ENCODE results near the gene SEC11A.
A peak's percentile ranks its signal among the peaks of the same experiment; 100 is the strongest.
"Not testable (repeated sequence)": the region's sequence is repeated elsewhere in the genome, so short reads cannot be mapped to it uniquely, and the experiment has no call there.

Gene SEC11A

GRCh38 chr15:84654689-84655453 is 61.1 kb downstream of the SEC11A start:
- Histone ChIP-seq H3K36me3 (ENCODE audit: control insufficient read depth in 2 of 2, insufficient read depth in 2 of 2, low read length in 2 of 2) (peaks cover 7 to 9% of the 10 kb centered on the region in 2 donors), H3K9me3 (ENCODE audit: control insufficient read depth in 2 of 2, low read length in 2 of 2) (no peaks in the 10 kb centered on the region), H3K27ac (ENCODE audit: low read length) (peak overlapping the region; percentile 84), H3K27me3 (ENCODE audit: control insufficient read depth in 1 of 2, insufficient read depth in 2 of 2, low read length in 2 of 2) (no peaks in the 10 kb centered on the region), H3K4me3 (ENCODE audit: low read length in 2 of 2) (peak overlapping the region; percentile 98 to 99), H3K9ac (ENCODE audit: low read length in 2 of 2) (peak overlapping the region; percentile 96 to 99), H3K4me1 (ENCODE audit: control insufficient read depth, insufficient read depth, low read length) (peaks cover 37% of the 10 kb centered on the region)

GRCh38 chr15:84653910-84654688 is 61.8 kb downstream of the SEC11A start, which contains the start of gene WDR73:
TSS of gene WDR73 (minus strand) at chr15:84654283. CDS start at chr15:84654274, 9 bp downstream.
- H3K27me3 ChIP-seq (ENCODE audit: control insufficient read depth in 1 of 2, insufficient read depth in 2 of 2, low read length in 2 of 2): no peaks in the 10 kb centered on the region
- H3K4me3 ChIP-seq (ENCODE audit: low read length in 2 of 2): peak within 1 kb of the TSS; percentile 98 to 99
- no peaks in the 10 kb centered on the region for H3K9me3 ChIP-seq (ENCODE audit: control insufficient read depth in 2 of 2, low read length in 2 of 2)
- H3K36me3 ChIP-seq (ENCODE audit: control insufficient read depth in 2 of 2, insufficient read depth in 2 of 2, low read length in 2 of 2): peaks cover 10 to 13% of the 10 kb centered on the region in 2 donors
- H3K4me1 ChIP-seq (ENCODE audit: control insufficient read depth, insufficient read depth, low read length): peaks cover 38% of the 10 kb centered on the region
- H3K9ac ChIP-seq (ENCODE audit: low read length in 2 of 2): peak within 1 kb of the TSS; percentile 96 to 99
- peak within 1 kb of the TSS; percentile 84 for H3K27ac ChIP-seq (ENCODE audit: low read length)

GRCh38 chr15:84653584-84653909 is 62.4 kb downstream of the SEC11A start:
- peak overlapping the region; percentile 96 to 99 for H3K9ac ChIP-seq (ENCODE audit: low read length in 2 of 2)
- H3K27ac ChIP-seq (ENCODE audit: low read length): peak overlapping the region; percentile 84
- H3K27me3 ChIP-seq (ENCODE audit: control insufficient read depth in 1 of 2, insufficient read depth in 2 of 2, low read length in 2 of 2): no peaks in the 10 kb centered on the region
- H3K9me3 ChIP-seq (ENCODE audit: control insufficient read depth in 2 of 2, low read length in 2 of 2): no peaks in the 10 kb centered on the region
- H3K4me3 ChIP-seq (ENCODE audit: low read length in 2 of 2): peak overlapping the region; percentile 98 to 99
- H3K4me1 ChIP-seq (ENCODE audit: control insufficient read depth, insufficient read depth, low read length): peaks cover 33% of the 10 kb centered on the region
- H3K36me3 ChIP-seq (ENCODE audit: control insufficient read depth in 2 of 2, insufficient read depth in 2 of 2, low read length in 2 of 2): peaks cover 12 to 18% of the 10 kb centered on the region in 2 donors

- Histone ChIP-seq H3K4me3 (ENCODE audit: low read length in 2 of 2) (no peak overlapping the region), H3K36me3 (ENCODE audit: control insufficient read depth in 2 of 2, insufficient read depth in 2 of 2, low read length in 2 of 2) (peaks cover 44 to 46% of the 10 kb centered on the region in 2 donors), H3K9ac (ENCODE audit: low read length in 2 of 2) (no peak overlapping the region), H3K27ac (ENCODE audit: low read length) (no peak overlapping the region), H3K9me3 (ENCODE audit: control insufficient read depth in 2 of 2, low read length in 2 of 2) (no peaks in the 10 kb centered on the region), H3K27me3 (ENCODE audit: control insufficient read depth in 1 of 2, insufficient read depth in 2 of 2, low read length in 2 of 2) (no peaks in the 10 kb centered on the region), H3K4me1 (ENCODE audit: control insufficient read depth, insufficient read depth, low read length) (peaks cover 18% of the 10 kb centered on the region)
Measured at GRCh38 chr15:84649706-84650105, 66.2 kb downstream of the SEC11A start.

GRCh38 chr15:84648539-84648938 is 67.4 kb downstream of the SEC11A start:
- Histone ChIP-seq H3K27ac (ENCODE audit: low read length) (no peak overlapping the region), H3K4me3 (ENCODE audit: low read length in 2 of 2) (no peak overlapping the region), H3K9ac (ENCODE audit: low read length in 2 of 2) (peak overlapping the region in 1 of 2 donors; percentile 29), H3K4me1 (ENCODE audit: control insufficient read depth, insufficient read depth, low read length) (peaks cover 13% of the 10 kb centered on the region), H3K9me3 (ENCODE audit: control insufficient read depth in 2 of 2, low read length in 2 of 2) (no peaks in the 10 kb centered on the region), H3K27me3 (ENCODE audit: control insufficient read depth in 1 of 2, insufficient read depth in 2 of 2, low read length in 2 of 2) (no peaks in the 10 kb centered on the region), H3K36me3 (ENCODE audit: control insufficient read depth in 2 of 2, insufficient read depth in 2 of 2, low read length in 2 of 2) (peaks cover 46 to 51% of the 10 kb centered on the region in 2 donors)

- Histone ChIP-seq H3K9me3 (ENCODE audit: control insufficient read depth in 2 of 2, low read length in 2 of 2) (no peaks in the 10 kb centered on the region), H3K27ac (ENCODE audit: low read length) (no peak overlapping the region), H3K9ac (ENCODE audit: low read length in 2 of 2) (no peak overlapping the region), H3K4me3 (ENCODE audit: low read length in 2 of 2) (no peak overlapping the region), H3K36me3 (ENCODE audit: control insufficient read depth in 2 of 2, insufficient read depth in 2 of 2, low read length in 2 of 2) (peaks cover 51 to 58% of the 10 kb centered on the region in 2 donors), H3K4me1 (ENCODE audit: control insufficient read depth, insufficient read depth, low read length) (peaks cover 5% of the 10 kb centered on the region), H3K27me3 (ENCODE audit: control insufficient read depth in 1 of 2, insufficient read depth in 2 of 2, low read length in 2 of 2) (no peaks in the 10 kb centered on the region)
Measured at GRCh38 chr15:84647726-84648125, 68.2 kb downstream of the SEC11A start.

GRCh38 chr15:84645997-84646396 is 69.9 kb downstream of the SEC11A start:
- Histone ChIP-seq H3K36me3 (ENCODE audit: control insufficient read depth in 2 of 2, insufficient read depth in 2 of 2, low read length in 2 of 2) (peaks cover 44 to 64% of the 10 kb centered on the region in 2 donors), H3K27ac (ENCODE audit: low read length) (no peak overlapping the region), H3K4me3 (ENCODE audit: low read length in 2 of 2) (no peak overlapping the region), H3K27me3 (ENCODE audit: control insufficient read depth in 1 of 2, insufficient read depth in 2 of 2, low read length in 2 of 2) (no peaks in the 10 kb centered on the region), H3K4me1 (ENCODE audit: control insufficient read depth, insufficient read depth, low read length) (peaks cover 3% of the 10 kb centered on the region), H3K9me3 (ENCODE audit: control insufficient read depth in 2 of 2, low read length in 2 of 2) (no peaks in the 10 kb centered on the region), H3K9ac (ENCODE audit: low read length in 2 of 2) (no peak overlapping the region)

GRCh38 chr15:84645496-84645895 is 70.4 kb downstream of the SEC11A start:
- no peak overlapping the region for H3K27ac ChIP-seq (ENCODE audit: low read length)
- no peak overlapping the region for H3K4me3 ChIP-seq (ENCODE audit: low read length in 2 of 2)
- H3K9me3 ChIP-seq (ENCODE audit: control insufficient read depth in 2 of 2, low read length in 2 of 2): no peaks in the 10 kb centered on the region
- peaks cover 44 to 66% of the 10 kb centered on the region in 2 donors for H3K36me3 ChIP-seq (ENCODE audit: control insufficient read depth in 2 of 2, insufficient read depth in 2 of 2, low read length in 2 of 2)
- H3K9ac ChIP-seq (ENCODE audit: low read length in 2 of 2): no peak overlapping the region
- no peaks in the 10 kb centered on the region for H3K27me3 ChIP-seq (ENCODE audit: control insufficient read depth in 1 of 2, insufficient read depth in 2 of 2, low read length in 2 of 2)
- H3K4me1 ChIP-seq (ENCODE audit: control insufficient read depth, insufficient read depth, low read length): peaks cover 3% of the 10 kb centered on the region

- no peaks in the 10 kb centered on the region for H3K4me1 ChIP-seq (ENCODE audit: control insufficient read depth, insufficient read depth, low read length)
- H3K36me3 ChIP-seq (ENCODE audit: control insufficient read depth in 2 of 2, insufficient read depth in 2 of 2, low read length in 2 of 2): peaks cover 46 to 71% of the 10 kb centered on the region in 2 donors
- H3K4me3 ChIP-seq (ENCODE audit: low read length in 2 of 2): no peak overlapping the region
- H3K9me3 ChIP-seq (ENCODE audit: control insufficient read depth in 2 of 2, low read length in 2 of 2): no peaks in the 10 kb centered on the region
- H3K27me3 ChIP-seq (ENCODE audit: control insufficient read depth in 1 of 2, insufficient read depth in 2 of 2, low read length in 2 of 2): no peaks in the 10 kb centered on the region
- no peak overlapping the region for H3K27ac ChIP-seq (ENCODE audit: low read length)
- no peak overlapping the region for H3K9ac ChIP-seq (ENCODE audit: low read length in 2 of 2)
Measured at GRCh38 chr15:84643838-84644237, 72.1 kb downstream of the SEC11A start.

- not testable (repeated sequence) for H3K9me3 ChIP-seq (ENCODE audit: control insufficient read depth in 2 of 2, low read length in 2 of 2); H3K27ac ChIP-seq (ENCODE audit: low read length); H3K9ac ChIP-seq (ENCODE audit: low read length in 2 of 2); H3K4me1 ChIP-seq (ENCODE audit: control insufficient read depth, insufficient read depth, low read length); H3K27me3 ChIP-seq (ENCODE audit: control insufficient read depth in 1 of 2, insufficient read depth in 2 of 2, low read length in 2 of 2); H3K4me3 ChIP-seq (ENCODE audit: low read length in 2 of 2)
- peaks cover 39 to 67% of the 10 kb centered on the region in 2 donors for H3K36me3 ChIP-seq (ENCODE audit: control insufficient read depth in 2 of 2, insufficient read depth in 2 of 2, low read length in 2 of 2)
Measured at GRCh38 chr15:84642640-84643039, 73.3 kb downstream of the SEC11A start.

Data from stomach smooth muscle (tissue), 2 donors.